HG02973 (cell line): ENCODE measurements around the gene CPED1.
"Not testable (repeated sequence)": the region's sequence is repeated elsewhere in the genome, so short reads cannot be mapped to it uniquely, and the experiment has no call there.

Experiments
- ATAC-seq: cut with Tn5 transposase; IDR thresholded peaks from one replicate; pipeline ENCODE4 v1.9.1; 2021; ENCODE audit warnings: moderate library complexity; ENCODE audit not compliant: unreplicated experiment

CPED1 gene

GRCh38 chr7:121205777-121206176 lies 217.3 kb downstream of the CPED1 start:
- no peak for ATAC-seq

- no peak for ATAC-seq
Measured at GRCh38 chr7:121211253-121211652, 222.7 kb downstream of the CPED1 start.

GRCh38 chr7:121212036-121212435 lies 223.5 kb downstream of the CPED1 start:
- ATAC-seq, result no peak

GRCh38 chr7:121214657-121215056 lies 226.1 kb downstream of the CPED1 start:
- no peak for ATAC-seq

- no peak for ATAC-seq
Measured at GRCh38 chr7:121219026-121219425, 230.5 kb downstream of the CPED1 start.

GRCh38 chr7:121221108-121221507 lies 232.6 kb downstream of the CPED1 start:
- ATAC-seq, result not testable (repeated sequence)

- no peak for ATAC-seq
Measured at GRCh38 chr7:121228779-121229178, 240.3 kb downstream of the CPED1 start.

- ATAC-seq, result no peak
Measured at GRCh38 chr7:121235201-121235600, 246.7 kb downstream of the CPED1 start.

GRCh38 chr7:121237601-121238000 lies 249.1 kb downstream of the CPED1 start:
- ATAC-seq, result no peak

- no peak for ATAC-seq
Measured at GRCh38 chr7:121244120-121244870, 255.8 kb downstream of the CPED1 start.

GRCh38 chr7:121251367-121251766 lies 262.9 kb downstream of the CPED1 start:
- ATAC-seq, result not testable (repeated sequence)

- ATAC-seq, result not testable (repeated sequence)
Measured at GRCh38 chr7:121252523-121253235, 264.2 kb downstream of the CPED1 start.

GRCh38 chr7:121259826-121260225 lies 271.3 kb downstream of the CPED1 start:
- ATAC-seq, result no peak

GRCh38 chr7:121261207-121261884 lies 272.8 kb downstream of the CPED1 start:
- ATAC-seq, result no peak

GRCh38 chr7:121262221-121262620 lies 273.7 kb downstream of the CPED1 start:
- ATAC-seq, result no peak

GRCh38 chr7:121262969-121263368 lies 274.5 kb downstream of the CPED1 start:
- no peak for ATAC-seq

GRCh38 chr7:121266307-121266894 lies 277.9 kb downstream of the CPED1 start:
- no peak for ATAC-seq

- no peak for ATAC-seq
Measured at GRCh38 chr7:121267612-121268011, 279.1 kb downstream of the CPED1 start.

- ATAC-seq, result no peak
Measured at GRCh38 chr7:121269798-121270197, 281.3 kb downstream of the CPED1 start.

GRCh38 chr7:121271098-121271497 lies 282.6 kb downstream of the CPED1 start:
- no peak for ATAC-seq

GRCh38 chr7:121271916-121272315 lies 283.4 kb downstream of the CPED1 start:
- ATAC-seq, result no peak
